ENCODE measurements around the gene LRRC10B. TPM values are rescaled to one million over a fixed set of nuclear protein-coding genes. Genes with fewer than 3 reads are reported as not detected.
A peak's percentile ranks its signal among the peaks of the same experiment; 100 is the strongest.

Gene LRRC10B
- total and polyA plus RNA-seq, 12 donors, result 0.33 to 2.6 (median 0.70) TPM; not detected in 1

- H3K27ac ChIP-seq, result peak overlapping the region; percentile 22 to 78 (median 55)
- 75 to 83% methylated on average over 16 of the region's 16 CpGs for WGBS, 2 donors
- intact Hi-C loops (cut with DNase I), result loop anchor here in 5 of 10 donors (5.0 to 10.0 kb wide), 4 partner anchors 33 to 124 kb away; no protein-coding TSS in a partner anchor
- peak overlapping the region in 2 of 10 donors; percentile 17 to 49 for H3K4me3 ChIP-seq
- no peaks in the 10 kb centered on the region for H3K36me3 ChIP-seq
- peaks cover 0 to 24% (median 17%) of the 10 kb centered on the region in 9 donors for H3K4me1 ChIP-seq
- H3K9me3 ChIP-seq, result no peaks in the 10 kb centered on the region
- H3K27me3 ChIP-seq, result peaks cover 13 to 71% (median 62%) of the 10 kb centered on the region in 7 donors
- ATAC-seq (peak in 3 of 8 donors; percentile 28 to 39 (median 35)), DNase-seq (no peak)
- TF ChIP-seq CTCF (IDR thresholded peaks at IDR 0.05), result no peak
Observed at GRCh38 chr11:61510166-61510919, 1.8 kb downstream of the LRRC10B start.

DNA sequence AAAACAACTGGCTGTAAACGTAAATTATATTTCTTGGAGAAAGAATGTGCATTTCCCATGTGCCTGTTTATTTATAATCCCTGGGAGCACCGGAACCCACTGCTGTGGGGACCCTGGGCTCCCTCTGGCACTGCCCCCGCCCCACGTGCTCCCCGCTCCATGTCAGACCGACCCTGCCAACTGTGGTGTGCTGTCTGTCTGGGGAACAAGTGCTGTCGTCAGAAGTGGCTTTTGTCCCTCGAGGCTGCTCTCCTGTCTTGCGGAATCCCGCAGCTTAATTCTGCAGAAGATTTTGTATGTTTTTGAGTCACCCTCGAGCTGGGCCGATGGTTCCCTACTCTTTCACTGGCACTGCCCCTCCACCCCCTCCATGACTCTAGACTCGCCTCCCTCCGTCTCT lies 2.4 kb downstream of the LRRC10B start:
- Histone ChIP-seq H3K4me1 (peaks cover 0 to 24% (median 17%) of the 10 kb centered on the region in 9 donors), H3K36me3 (no peaks in the 10 kb centered on the region), H3K9me3 (no peaks in the 10 kb centered on the region), H3K27ac (peak overlapping the region in 8 of 10 donors; percentile 22 to 78 (median 53)), H3K4me3 (no peak overlapping the region), H3K27me3 (peaks cover 13 to 66% (median 57%) of the 10 kb centered on the region in 7 donors)
- intact Hi-C loops (cut with DNase I), result loop anchor here in 5 of 10 donors (5.0 to 10.0 kb wide), 4 partner anchors 34 to 124 kb away; no protein-coding TSS in a partner anchor
- 74 to 81% methylated on average over 14 of the region's 14 CpGs for WGBS, 2 donors
- peak in 4 of 8 donors; percentile 16 to 43 (median 30) for ATAC-seq
- DNase-seq, result no peak
- no peak for TF ChIP-seq CTCF (IDR thresholded peaks at IDR 0.05)

DNA sequence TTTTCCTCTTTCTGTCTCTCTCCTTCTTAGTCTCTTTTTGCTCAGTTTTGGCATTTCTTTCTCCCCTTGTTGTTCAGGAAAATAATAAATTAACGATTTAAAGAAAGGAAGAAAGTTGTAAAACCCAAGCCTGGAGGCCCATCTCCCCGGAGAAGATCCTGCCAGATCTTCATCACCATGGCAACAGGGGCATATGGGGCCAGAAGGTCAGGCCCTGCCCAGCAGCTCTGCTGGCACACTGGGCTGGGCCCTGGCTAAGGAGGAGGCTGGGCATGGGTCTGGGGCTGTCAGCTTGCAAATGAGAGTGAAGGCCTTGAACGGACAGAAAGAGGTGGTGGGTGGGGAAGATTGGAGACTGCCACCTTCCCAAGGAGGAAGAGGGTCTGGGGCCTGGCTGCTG lies 2.8 kb downstream of the LRRC10B start:
- peak overlapping the region in 8 of 10 donors; percentile 20 to 78 (median 49) for H3K27ac ChIP-seq
- no peak for ATAC-seq
- 63 to 67% methylated on average over 3 of the region's 3 CpGs for WGBS, 2 donors
- no peak for DNase-seq
- intact Hi-C loops (cut with DNase I), result loop anchor here in 5 of 10 donors (5.0 to 10.0 kb wide), 4 partner anchors 34 to 123 kb away; no protein-coding TSS in a partner anchor
- no peak for TF ChIP-seq CTCF (IDR thresholded peaks at IDR 0.05)
- peaks cover 13 to 62% (median 53%) of the 10 kb centered on the region in 7 donors for H3K27me3 ChIP-seq
- no peaks in the 10 kb centered on the region for H3K9me3 ChIP-seq
- no peaks in the 10 kb centered on the region for H3K36me3 ChIP-seq
- H3K4me3 ChIP-seq, result no peak overlapping the region
- peaks cover under 1 to 25% (median 17%) of the 10 kb centered on the region in 9 donors for H3K4me1 ChIP-seq

- Histone ChIP-seq H3K27me3 (peaks cover 13 to 53% (median 44%) of the 10 kb centered on the region in 7 donors), H3K27ac (peak overlapping the region in 2 of 10 donors; percentile 25 to 28), H3K9me3 (no peaks in the 10 kb centered on the region), H3K36me3 (no peaks in the 10 kb centered on the region), H3K4me3 (no peak overlapping the region), H3K4me1 (peaks cover 5 to 32% (median 18%) of the 10 kb centered on the region in 9 donors)
- ATAC-seq (no peak), DNase-seq (no peak)
- intact Hi-C loops (cut with DNase I), result loop anchor here in 5 of 10 donors (5.0 to 10.0 kb wide), 4 partner anchors 35 to 122 kb away; no protein-coding TSS in a partner anchor
- no peak for TF ChIP-seq CTCF (IDR thresholded peaks at IDR 0.05)
- 83 to 89% methylated on average over 4 of the region's 4 CpGs for WGBS, 2 donors
Observed at GRCh38 chr11:61512435-61512834, 3.9 kb downstream of the LRRC10B start.

Data from heart right ventricle (tissue), 16 donors.